NCI-H69 (cell line): ENCODE results near the gene PARP14.
"Not testable (repeated sequence)": the region's sequence is repeated elsewhere in the genome, so short reads cannot be mapped to it uniquely, and the experiment has no call there.

Source experiments
- DNase-seq: peaks from one replicate; lab custom pipeline; 2025; lab: John Stamatoyannopoulos, UW

The PARP14 gene

DNA sequence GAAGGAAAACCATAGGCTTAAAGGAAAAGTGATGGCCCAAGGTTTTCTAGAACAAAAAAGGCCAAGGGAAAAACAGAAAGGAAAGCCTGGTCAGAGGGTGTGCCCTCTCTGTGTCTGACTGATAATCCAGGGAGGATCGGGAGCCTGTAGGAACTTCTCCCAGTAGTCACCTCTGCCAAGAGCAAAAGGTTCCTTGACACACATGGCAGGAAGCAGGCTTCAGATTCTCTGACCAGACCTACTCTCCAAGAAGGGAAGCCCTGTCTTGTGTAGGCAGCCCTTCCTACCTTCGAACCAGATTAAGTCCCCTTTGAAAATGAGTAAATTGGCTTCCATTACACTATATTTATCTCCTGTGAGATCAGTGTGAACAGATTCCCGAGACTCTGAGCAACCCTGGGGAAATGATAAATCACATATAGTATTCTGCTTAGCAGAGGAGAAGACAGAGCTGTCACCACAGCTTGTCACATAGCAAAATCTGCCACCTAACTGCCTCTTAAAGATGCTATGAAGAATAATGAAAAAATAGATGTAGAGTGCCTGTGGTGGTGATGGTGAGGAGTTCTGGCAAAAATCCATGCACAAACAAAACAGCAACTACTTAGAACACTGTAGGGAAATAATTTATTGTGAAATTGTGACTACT lies 38.8 kb downstream of the PARP14 start:
- DNase-seq = no peak

DNA sequence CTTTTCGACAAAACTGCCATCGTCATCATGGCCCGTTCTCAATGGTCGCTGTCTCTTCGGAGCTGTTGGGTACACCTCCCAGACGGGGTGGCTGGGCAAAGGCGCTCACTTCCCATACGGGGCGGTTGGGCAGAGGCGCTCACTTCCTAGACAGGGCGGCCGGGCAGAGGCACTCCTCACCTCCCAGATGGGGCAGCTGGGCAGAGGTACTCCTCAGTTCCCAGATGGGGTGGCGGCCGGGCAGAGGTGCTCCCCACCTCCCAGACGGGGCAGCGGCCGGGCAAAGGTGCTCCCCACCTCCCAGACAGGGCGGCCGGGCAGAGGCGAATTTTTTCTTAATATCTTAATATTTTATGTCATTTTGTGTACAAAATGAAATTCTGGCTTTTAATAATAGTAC lies 44.5 kb downstream of the PARP14 start:
- no peak for DNase-seq

GRCh38 chr3:122727294-122727693 lies 46.7 kb downstream of the PARP14 start:
- DNase-seq = no peak

GRCh38 chr3:122727766-122728165 lies 47.1 kb downstream of the PARP14 start:
- DNase-seq = no peak

- DNase-seq = no peak
These were observed 47.5 kb downstream of the PARP14 start for GRCh38 chr3:122728186-122728585.

DNA sequence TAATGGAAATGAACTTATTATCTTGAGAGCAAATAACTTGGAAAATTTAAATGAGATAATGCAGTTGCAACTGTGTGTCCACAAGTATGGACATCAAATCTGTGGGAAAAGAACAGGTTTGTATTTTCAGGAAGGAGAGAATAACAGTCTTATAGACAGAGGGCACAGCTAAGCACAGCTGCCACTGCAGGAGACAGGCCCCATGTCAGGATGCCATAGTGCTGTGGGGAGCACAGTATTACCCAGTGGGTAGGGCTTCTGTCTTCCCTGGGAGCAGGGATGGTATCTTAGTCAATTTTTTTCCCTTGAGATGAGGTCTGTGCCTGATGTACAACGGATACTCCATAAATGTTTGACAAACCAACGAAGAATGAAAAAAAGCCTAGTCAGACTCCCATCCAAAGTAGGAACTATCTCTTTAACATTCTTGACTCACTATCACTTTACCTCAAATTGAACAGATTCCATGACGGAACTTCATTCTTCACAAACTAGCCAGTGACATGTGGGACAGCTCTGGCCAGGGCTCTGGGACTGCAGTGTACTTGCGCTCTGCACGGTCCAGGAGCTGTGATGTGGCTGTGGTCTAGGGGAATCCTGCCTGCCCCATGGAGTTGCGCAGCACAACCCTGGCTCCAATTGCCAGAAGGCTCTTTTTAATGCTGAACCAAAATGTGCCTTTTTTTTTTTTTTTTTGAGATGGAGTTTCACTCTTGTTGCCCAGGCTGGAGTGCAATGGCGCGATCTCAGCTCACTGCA lies 48.3 kb downstream of the PARP14 start:
- no peak for DNase-seq

DNA sequence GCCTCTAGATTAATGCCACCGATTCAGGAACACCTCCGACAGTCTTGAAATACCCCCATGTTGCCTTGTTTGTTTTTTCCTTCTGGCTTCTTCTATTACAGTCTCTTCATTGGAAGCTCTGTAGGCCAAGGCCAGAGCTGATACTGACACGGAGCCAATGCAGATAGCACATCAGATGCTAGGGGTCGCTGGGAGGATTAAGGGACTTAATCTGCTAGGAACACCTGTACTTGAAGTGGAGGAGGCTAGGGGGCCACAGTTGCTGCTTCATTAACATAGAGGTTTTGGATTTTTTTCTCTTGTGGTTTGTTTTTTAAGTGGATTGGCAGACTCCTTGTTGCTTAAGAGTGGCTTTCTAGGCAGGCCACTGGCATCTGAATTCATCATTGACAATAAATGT lies 49.6 kb downstream of the PARP14 start:
- DNase-seq = no peak

DNA sequence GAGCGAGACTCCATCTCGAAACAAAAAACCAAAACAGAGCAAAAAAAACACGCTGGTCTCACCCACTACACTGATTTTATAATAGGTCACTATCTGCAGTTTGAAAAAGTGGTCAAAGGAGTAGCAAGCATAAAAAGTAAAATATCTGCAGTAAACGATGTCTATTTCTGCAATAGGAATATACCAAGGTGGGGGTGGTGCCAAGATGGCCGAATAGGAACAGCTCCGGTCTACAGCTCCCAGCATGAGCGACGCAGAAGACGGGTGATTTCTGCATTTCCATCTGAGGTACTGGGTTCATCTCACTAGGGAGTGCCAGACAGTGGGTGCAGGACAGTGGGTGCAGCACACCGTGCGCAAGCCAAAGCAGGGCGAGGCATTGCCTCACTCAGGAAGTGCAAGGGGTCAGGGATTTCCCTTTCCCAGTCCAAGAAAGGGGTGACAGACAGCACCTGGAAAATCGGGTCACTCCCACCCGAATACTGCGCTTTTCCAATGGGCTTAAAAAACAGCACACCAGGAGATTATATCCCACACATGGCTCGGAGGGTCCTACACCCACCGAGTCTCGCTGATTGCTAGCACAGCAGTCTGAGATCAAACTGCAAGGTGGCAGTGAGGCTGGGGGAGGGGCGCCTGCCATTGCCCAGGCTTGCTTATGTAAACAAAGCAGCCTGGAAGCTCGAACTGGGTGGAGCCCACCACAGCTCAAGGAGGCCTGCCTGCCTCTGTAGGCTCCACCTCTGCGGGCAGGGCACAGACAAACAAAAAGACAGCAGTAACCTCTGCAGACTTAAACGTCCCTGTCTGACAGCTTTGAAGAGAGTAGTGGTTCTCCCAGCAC lies 52.3 kb downstream of the PARP14 start:
- not testable (repeated sequence) for DNase-seq

DNA sequence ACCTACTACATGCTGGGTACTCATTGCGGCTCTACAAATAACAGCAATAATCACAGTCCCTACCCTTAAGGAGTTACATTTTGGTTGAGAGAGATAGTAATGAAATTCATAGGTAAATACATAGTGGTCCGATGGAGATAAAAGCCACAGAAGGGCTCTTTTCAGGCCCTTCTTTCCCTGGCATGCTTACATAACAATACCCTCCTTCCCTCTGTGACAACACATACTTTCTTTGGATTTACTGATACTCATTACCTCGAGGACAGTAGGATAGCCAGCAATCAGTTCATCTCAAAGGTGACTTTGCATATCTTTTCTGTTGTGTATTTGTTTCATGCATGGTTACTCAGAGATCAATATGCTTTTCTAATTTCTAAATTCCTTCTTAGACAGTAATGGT lies 58.5 kb downstream of the PARP14 start:
- DNase-seq = no peak

DNA sequence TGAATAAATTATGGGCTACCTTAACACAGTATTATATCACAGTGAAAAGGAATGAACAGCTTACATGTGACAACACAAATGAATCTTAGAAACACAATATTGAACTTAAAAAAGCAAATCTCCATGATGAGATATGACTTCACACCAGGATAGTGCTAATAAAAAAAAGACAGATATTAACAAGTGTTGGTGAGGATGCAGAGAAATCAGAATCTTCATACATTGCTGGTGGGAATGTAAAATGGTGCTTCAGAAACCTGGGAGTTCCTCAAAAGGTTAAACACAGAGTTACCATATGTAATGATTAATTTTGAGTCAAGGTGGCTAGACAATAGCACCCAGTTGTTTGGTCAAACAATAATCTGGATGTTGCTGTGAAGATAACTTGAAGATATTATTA lies 61.6 kb downstream of the PARP14 start:
- DNase-seq = no peak

- DNase-seq = no peak
These were observed 63.0 kb downstream of the PARP14 start for GRCh38 chr3:122743581-122744120.

GRCh38 chr3:122745369-122746021 lies 64.9 kb downstream of the PARP14 start:
- no peak for DNase-seq

- not testable (repeated sequence) for DNase-seq
These were observed 66.7 kb downstream of the PARP14 start for GRCh38 chr3:122747295-122747694.

DNA sequence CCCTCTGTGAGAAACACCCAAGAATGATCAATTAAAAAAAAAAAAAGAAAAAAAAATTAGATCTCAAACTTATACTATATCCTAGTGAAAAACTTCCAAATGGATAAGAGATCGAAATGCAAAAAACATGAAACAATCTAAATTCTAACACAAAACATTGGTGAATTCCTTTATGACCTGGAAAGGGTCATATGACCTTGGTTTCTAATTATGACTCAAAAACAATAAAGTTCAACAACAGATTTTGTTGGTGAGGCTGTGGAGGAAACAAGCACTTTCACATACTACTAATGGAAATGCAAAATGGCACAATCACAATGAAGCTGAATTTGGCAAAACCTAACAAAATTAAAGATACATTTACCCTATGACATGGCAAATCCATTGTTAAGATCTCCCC lies 67.7 kb downstream of the PARP14 start:
- DNase-seq = no peak

- DNase-seq = no peak
These were observed 74.3 kb downstream of the PARP14 start for GRCh38 chr3:122754929-122755328.

DNA sequence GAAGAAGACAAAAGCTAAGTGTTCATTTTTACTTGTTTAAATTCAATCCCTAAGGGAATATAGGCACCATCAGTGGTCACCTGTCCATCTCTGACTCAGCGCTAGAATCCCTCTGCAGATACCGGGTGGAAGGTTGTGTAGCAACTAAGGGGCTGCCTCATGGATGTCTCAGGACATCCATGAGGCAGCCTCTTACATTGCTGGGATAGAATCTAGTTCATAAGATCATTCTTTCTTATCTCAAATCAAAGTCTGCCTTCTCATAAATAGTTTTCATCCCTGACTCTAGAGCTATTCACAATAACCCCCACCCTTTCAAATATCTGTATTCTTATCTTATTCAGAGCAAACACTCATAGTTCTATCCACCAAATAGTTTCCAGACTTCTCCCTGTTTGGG lies 74.9 kb downstream of the PARP14 start:
- no peak for DNase-seq

DNA sequence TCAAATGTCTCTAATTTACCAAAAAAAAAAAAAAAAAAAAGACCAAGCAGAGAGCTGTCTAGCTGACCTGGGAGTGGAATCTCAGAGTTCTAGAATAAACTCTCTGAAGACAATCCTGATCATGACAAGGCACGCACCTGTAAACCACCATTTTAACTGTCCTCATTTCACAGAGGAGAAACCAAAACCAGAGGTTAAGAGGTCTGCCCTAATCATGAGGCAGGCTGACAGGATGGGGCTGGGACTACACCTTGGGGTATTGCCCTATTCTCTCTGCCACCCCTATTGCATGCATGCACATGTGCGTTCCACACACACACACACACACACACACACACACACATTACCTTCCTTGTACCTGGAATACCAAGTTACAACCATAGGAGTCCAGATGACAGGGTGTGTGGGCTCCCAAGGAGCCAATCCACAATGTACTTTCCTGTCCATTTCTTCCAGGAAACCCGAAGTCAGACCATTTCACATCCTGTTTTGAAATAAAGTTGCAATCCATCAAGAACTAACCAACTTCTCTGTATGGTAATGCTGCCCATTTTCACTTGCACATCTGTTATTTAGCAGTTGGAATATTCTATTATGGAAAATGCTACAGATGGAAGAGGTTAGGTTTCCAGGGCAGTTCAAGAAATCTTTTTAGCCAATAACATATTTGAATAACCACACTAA lies 78.4 kb downstream of the PARP14 start:
- no peak for DNase-seq

DNA sequence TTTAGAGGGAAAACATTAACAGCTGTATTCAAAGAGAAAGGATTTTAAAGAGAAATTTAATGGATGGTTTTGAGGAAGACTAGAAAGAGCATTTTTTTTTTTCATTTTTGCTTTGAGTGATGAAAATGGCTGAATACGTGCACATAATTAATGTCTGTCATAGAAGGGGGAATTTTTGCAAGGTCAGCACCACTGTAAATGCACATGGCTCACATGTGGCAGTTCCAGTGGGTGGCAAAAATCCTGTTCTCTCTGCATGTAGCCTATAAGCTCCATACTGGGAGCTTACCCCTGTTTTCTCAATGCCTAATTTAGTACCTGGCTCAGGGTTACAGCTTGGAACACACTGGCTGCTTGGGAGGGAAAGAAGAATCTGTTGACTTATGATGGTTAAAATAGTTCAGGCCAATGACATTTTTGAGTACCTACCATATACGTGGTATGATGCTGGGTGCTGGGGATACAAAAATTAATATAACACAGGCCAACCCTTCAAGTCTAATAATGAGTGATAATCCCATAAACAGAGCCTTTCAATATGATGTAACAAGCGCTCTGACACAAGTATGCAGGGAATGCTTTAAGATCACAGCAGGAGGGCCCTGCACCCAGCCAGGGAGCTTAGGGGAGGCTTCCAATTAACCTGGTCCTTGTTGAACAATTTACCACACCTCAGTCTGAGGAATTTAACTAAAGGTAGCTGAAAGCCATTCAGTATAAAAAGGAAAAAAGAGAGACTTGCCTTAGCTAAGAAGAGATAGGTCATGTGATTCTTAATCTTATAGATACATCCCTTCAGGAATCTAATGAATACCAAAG lies 80.0 kb downstream of the PARP14 start:
- no peak for DNase-seq

- DNase-seq = no peak
These were observed 85.8 kb downstream of the PARP14 start for GRCh38 chr3:122766430-122766829.

- no peak for DNase-seq
These were observed 87.1 kb downstream of the PARP14 start for GRCh38 chr3:122767540-122768372.
